HepG2 (cell line): ENCODE measurements around the gene GRIFIN. TPM values are rescaled to one million over a fixed set of nuclear protein-coding genes. Genes with fewer than 3 reads are reported as not detected.
A peak's percentile ranks its signal among the peaks of the same experiment; 100 is the strongest.

Experiments
- CENPBD1 ChIP-seq: sonication (generic); formaldehyde crosslinking; IDR thresholded peaks from 2 replicates; pipeline ENCODE4 v1.8.0; 2022; ENCODE audit warnings: missing genetic modification reagents, low read depth, mild to moderate bottlenecking, borderline replicate concordance
- MED13 ChIP-seq: sonication (generic); formaldehyde crosslinking; IDR thresholded peaks from 2 replicates; pipeline ENCODE4 v1.5.0; 2020; ENCODE audit warnings: missing genetic modification reagents
- MTA3 ChIP-seq: sonication (generic); formaldehyde crosslinking; IDR thresholded peaks from 2 replicates; pipeline ENCODE4 v1.4.0; 2020; ENCODE audit warnings: missing genetic modification reagents
- PATZ1 ChIP-seq: sonication (generic); formaldehyde crosslinking; IDR thresholded peaks from 2 replicates; pipeline ENCODE4 v1.4.0; 2020; ENCODE audit warnings: missing genetic modification reagents
- PHB2 ChIP-seq: fragments of 450-650 bp; IDR thresholded peaks from 2 replicates; pipeline ENCODE4 v1.6.1; 2018; ENCODE audit not compliant: partially characterized antibody
- RXRA ChIP-seq: sonication (generic); formaldehyde crosslinking; IDR thresholded peaks from 2 replicates; pipeline ENCODE4 v1.5.1; 2020; ENCODE audit warnings: missing genetic modification reagents
- SOX13 ChIP-seq, 3 experiments: fragments of 450-650 bp in 1 of 3; sonication (generic) in 1 of 3; formaldehyde crosslinking in 1 of 3; IDR thresholded peaks in 2 of 3; conservative IDR thresholded peaks in 1 of 3; 2 replicates each; pipeline versions ENCODE4 v1.5.0 to v1.6.1; 2016 to 2020; ENCODE audit warnings: antibody characterized with exemption in 1 of 3, mild to moderate bottlenecking in 1 of 3, missing compliant biosample characterization in 1 of 3, missing genetic modification reagents in 1 of 3, moderate library complexity in 1 of 3
- TEAD2 ChIP-seq: sonication (generic); formaldehyde crosslinking; IDR thresholded peaks from 2 replicates; pipeline ENCODE4 v1.9.0; 2021; ENCODE audit warnings: missing genetic modification reagents
- ZNF556 ChIP-seq: sonication (generic); formaldehyde crosslinking; IDR thresholded peaks from 2 replicates; pipeline ENCODE4 v1.4.0; 2020; ENCODE audit warnings: mild to moderate bottlenecking, missing genetic modification reagents, borderline replicate concordance
- ZNF737 ChIP-seq: sonication (generic); formaldehyde crosslinking; IDR thresholded peaks from 2 replicates; pipeline ENCODE4 v1.5.0; 2020; ENCODE audit warnings: missing genetic modification reagents, mild to moderate bottlenecking, borderline replicate concordance
- ZNF879 ChIP-seq: sonication (generic); formaldehyde crosslinking; IDR thresholded peaks from 2 replicates; pipeline ENCODE4 v1.8.1; 2023; ENCODE audit warnings: missing genetic modification reagents
- ZSCAN5A ChIP-seq: sonication (generic); formaldehyde crosslinking; IDR thresholded peaks from 2 replicates; pipeline ENCODE4 v1.8.0; 2022; ENCODE audit warnings: mild to moderate bottlenecking, missing genetic modification reagents, borderline replicate concordance
- polyA plus RNA-seq, 8 experiments: library from polyadenylated mRNA; depleted of rRNA in 3 of 8; stranded (reverse) in 7 of 8; unstranded in 1 of 8; fragments of >200 nt; fragmentation: Illumina TruSeq in 4 of 8; extraction: Trizol in 4 of 8; gene quantifications; 2 replicates each; pipeline versions ENCODE4 v1.2.1 to v1.2.3, GENCODE V29; 2011 to 2016; ENCODE audit warnings: low read depth in 4 of 8, missing spikeins in 1 of 8, mixed read lengths in 1 of 8; ENCODE audit not compliant: insufficient read depth in 1 of 8
- total RNA-seq, 5 experiments: library from RNA; depleted of rRNA; stranded (reverse); fragments of >200 nt; fragmentation: Illumina TruSeq; extraction: Trizol; gene quantifications; 2 replicates each; pipeline ENCODE4 v1.2.3, GENCODE V29; 2016; ENCODE audit warnings: low read depth in 1 of 5
- TF ChIP-seq, protein P1 (sequence below): sonication (generic); formaldehyde crosslinking; IDR thresholded peaks from 2 replicates; pipeline ENCODE4 v1.4.0; 2020; ENCODE audit warnings: missing genetic modification reagents, mild to moderate bottlenecking, borderline replicate concordance
- TF ChIP-seq, protein P2 (sequence below): sonication (generic); formaldehyde crosslinking; IDR thresholded peaks from 2 replicates; pipeline ENCODE4 v1.4.0; 2020; ENCODE audit warnings: missing genetic modification reagents; ENCODE audit errors: not compliant biosample characterization
- TF ChIP-seq, protein P3 (sequence below): sonication (generic); formaldehyde crosslinking; IDR thresholded peaks from 2 replicates; pipeline ENCODE4 v1.4.0; 2020; ENCODE audit warnings: missing genetic modification reagents

Gene GRIFIN
- total and polyA plus RNA-seq, 2 of the 13 experiments (the other 11 are each of a cell fraction or from before 2014, with no cell fraction given) = not detected

- TF ChIP-seq PATZ1 (peak; percentile 95), PHB2 (no peak), MTA3 (CRISPR knock-in tag) (no peak), SOX13 (IDR thresholded peaks at IDR 0.05) (peak; percentile 19; the same call in 1 of the 2 replicates), SOX13 (CRISPR knock-in tag; conservative IDR thresholded peaks at IDR 0.05 in 1 of 2, IDR thresholded peaks at IDR 0.05 in 1 of 2) (peak in 1 of 2 experiments; percentile 56; a peak in 2 of 4 replicates), TEAD2 (CRISPR knock-in tag) (no peak), ZSCAN5A (CRISPR knock-in tag) (no peak), MED13 (CRISPR knock-in tag) (no peak; the same call in 1 of the 2 replicates), ZNF556 (CRISPR knock-in tag) (no peak), CENPBD1 (CRISPR knock-in tag) (no peak), RXRA (CRISPR knock-in tag) (peak; percentile 85), ZNF879 (CRISPR knock-in tag) (no peak; the same call in 1 of the 2 replicates), ZNF737 (CRISPR knock-in tag) (no peak)
- TF ChIP-seq, protein P1, sequence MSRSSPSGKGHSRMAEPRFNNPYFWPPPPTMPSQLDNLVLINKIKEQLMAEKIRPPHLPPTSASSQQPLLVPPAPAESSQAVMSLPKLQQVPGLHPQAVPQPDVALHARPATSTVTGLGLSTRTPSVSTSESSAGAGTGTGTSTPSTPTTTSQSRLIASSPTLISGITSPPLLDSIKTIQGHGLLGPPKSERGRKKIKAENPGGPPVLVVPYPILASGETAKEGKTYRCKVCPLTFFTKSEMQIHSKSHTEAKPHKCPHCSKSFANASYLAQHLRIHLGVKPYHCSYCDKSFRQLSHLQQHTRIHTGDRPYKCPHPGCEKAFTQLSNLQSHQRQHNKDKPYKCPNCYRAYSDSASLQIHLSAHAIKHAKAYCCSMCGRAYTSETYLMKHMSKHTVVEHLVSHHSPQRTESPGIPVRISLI = no peak
- TF ChIP-seq, protein P2, sequence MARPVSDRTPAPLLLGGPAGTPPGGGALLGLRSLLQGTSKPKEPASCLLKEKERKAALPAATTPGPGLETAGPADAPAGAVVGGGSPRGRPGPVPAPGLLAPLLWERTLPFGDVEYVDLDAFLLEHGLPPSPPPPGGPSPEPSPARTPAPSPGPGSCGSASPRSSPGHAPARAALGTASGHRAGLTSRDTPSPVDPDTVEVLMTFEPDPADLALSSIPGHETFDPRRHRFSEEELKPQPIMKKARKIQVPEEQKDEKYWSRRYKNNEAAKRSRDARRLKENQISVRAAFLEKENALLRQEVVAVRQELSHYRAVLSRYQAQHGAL (CRISPR knock-in tag) = no peak
- TF ChIP-seq, protein P3, sequence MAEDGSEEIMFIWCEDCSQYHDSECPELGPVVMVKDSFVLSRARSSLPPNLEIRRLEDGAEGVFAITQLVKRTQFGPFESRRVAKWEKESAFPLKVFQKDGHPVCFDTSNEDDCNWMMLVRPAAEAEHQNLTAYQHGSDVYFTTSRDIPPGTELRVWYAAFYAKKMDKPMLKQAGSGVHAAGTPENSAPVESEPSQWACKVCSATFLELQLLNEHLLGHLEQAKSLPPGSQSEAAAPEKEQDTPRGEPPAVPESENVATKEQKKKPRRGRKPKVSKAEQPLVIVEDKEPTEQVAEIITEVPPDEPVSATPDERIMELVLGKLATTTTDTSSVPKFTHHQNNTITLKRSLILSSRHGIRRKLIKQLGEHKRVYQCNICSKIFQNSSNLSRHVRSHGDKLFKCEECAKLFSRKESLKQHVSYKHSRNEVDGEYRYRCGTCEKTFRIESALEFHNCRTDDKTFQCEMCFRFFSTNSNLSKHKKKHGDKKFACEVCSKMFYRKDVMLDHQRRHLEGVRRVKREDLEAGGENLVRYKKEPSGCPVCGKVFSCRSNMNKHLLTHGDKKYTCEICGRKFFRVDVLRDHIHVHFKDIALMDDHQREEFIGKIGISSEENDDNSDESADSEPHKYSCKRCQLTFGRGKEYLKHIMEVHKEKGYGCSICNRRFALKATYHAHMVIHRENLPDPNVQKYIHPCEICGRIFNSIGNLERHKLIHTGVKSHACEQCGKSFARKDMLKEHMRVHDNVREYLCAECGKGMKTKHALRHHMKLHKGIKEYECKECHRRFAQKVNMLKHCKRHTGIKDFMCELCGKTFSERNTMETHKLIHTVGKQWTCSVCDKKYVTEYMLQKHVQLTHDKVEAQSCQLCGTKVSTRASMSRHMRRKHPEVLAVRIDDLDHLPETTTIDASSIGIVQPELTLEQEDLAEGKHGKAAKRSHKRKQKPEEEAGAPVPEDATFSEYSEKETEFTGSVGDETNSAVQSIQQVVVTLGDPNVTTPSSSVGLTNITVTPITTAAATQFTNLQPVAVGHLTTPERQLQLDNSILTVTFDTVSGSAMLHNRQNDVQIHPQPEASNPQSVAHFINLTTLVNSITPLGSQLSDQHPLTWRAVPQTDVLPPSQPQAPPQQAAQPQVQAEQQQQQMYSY (CRISPR knock-in tag) = no peak
Observed at GRCh38 chr7:2510909-2511768, 34.9 kb upstream of the GRIFIN start (continued).
